Activated T-cell treated with anti-CD3 and anti-CD28 coated beads, Interleukin-2, amount 50 U/mL, for 72 hours (primary cell): ENCODE data around the gene EPB41. TPM values are rescaled to one million over a fixed set of nuclear protein-coding genes. Genes with fewer than 3 reads are reported as not detected.
"Not testable (repeated sequence)": the region's sequence is repeated elsewhere in the genome, so short reads cannot be mapped to it uniquely, and the experiment has no call there.

Experiments used
- ATAC-seq, 2 donors: fragments of 150-1000 bp; cut with Tn5 transposase; replicated peaks in 1 of 2; 2 replicates each; pipeline ENCODE4 v1.10.0; 2021; ENCODE audit warnings: moderate library complexity in 2 of 2, mild to moderate bottlenecking in 1 of 2
- DNase-seq, 2 donors: peaks; one replicate each; pipeline ENCODE4 v3.0.0; 2021 to 2022; ENCODE audit warnings: mixed read lengths in 1 of 2
- H3K27ac Mint-ChIP-seq: one replicate; pipeline ENCODE4 v1.8.0; 2022; ENCODE audit warnings: mild to moderate bottlenecking, moderate library complexity, mixed read lengths
- H3K27me3 Mint-ChIP-seq: one replicate; pipeline ENCODE4 v1.8.0; 2022; ENCODE audit warnings: low read depth, mixed read lengths
- H3K36me3 Mint-ChIP-seq, 2 donors: one replicate each; pipeline ENCODE4 v1.8.0; 2022; ENCODE audit warnings: mixed read lengths in 2 of 2, mild to moderate bottlenecking in 1 of 2; ENCODE audit not compliant: insufficient read depth in 2 of 2
- H3K4me1 Mint-ChIP-seq: one replicate; pipeline ENCODE4 v1.8.0; 2022; ENCODE audit warnings: low read depth, mixed read lengths
- H3K4me3 Mint-ChIP-seq, 2 donors: one replicate each; pipeline ENCODE4 v1.8.0; 2022; ENCODE audit warnings: mild to moderate bottlenecking in 2 of 2, mixed read lengths in 2 of 2, moderate library complexity in 2 of 2
- H3K9me3 Mint-ChIP-seq, 2 donors: one replicate each; pipeline ENCODE4 v1.8.0; 2022; ENCODE audit warnings: mixed read lengths in 2 of 2
- total RNA-seq, 2 donors: library from RNA; stranded (reverse); gene quantifications; one replicate each; pipeline ENCODE4 v1.2.3, GENCODE V29; 2022

The EPB41 gene
- total RNA-seq, 2 donors from 2014 or later: 73.3 to 109 TPM

DNA sequence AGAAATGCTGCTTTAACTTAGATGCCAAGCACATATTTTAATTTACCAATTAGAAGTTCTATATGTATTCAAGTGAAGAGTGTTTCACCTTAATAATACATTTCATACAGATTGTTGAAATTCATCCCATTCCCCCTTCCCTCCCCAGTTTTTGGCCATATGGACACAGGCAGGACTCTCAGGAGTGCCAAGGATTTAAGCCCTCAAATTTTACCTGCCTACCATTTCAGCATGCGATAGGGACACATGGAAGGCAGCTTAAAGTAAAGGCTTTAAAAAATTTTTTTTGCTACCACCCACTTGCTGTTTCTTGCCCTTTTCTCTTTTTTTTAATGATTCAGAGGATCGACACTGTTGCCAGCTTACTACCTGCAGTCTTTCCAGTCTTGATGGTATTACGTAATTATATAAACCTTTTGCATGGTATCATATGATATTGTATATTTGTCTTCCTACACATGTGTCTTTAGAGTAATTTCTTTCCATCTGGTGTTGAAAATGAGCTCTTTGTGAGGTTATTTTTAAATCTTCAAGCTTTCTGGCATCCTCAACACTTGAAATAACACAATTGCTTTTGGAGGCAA lies 7.0 kb downstream of the EPB41 start:
- Mint-ChIP-seq H3K36me3 (no peaks in the 10 kb centered on the region), H3K27ac (peak overlapping the region; percentile 63), H3K9me3 (no peaks in the 10 kb centered on the region), H3K27me3 (no peaks in the 10 kb centered on the region), H3K4me1 (peaks cover 82% of the 10 kb centered on the region), H3K4me3 (peak overlapping the region; percentile 15 to 38)
- ATAC-seq: no peak
- DNase-seq: no peak

DNA sequence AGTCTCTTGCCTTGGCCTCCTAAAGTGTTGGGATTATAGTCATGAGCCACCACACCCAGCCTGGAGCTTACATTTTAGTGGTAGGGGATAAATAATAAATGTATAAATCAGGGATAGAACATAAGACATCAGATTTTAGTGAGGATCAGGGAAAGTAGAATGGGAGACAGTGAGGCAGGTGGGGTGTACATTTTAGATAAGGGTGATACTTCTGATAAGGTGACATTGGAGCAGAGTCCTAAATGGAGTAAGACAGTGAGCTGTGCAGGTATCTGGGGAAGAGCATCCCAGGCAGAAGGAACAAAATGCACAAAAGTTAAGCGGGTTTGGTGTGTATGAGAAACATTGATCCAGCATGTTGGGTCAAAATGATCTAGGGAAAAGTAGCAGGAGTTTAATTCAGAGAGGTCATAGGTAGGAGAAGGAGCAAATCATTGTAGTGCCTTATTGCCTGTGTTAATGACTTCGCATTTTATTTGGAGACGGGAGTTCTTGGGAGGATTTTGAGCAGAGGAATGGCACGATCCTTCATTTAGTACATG lies 11.1 kb downstream of the EPB41 start:
- Mint-ChIP-seq H3K4me3 (peak overlapping the region; percentile 0 to 9), H3K27me3 (no peaks in the 10 kb centered on the region), H3K9me3 (no peaks in the 10 kb centered on the region), H3K4me1 (peaks cover 71% of the 10 kb centered on the region), H3K27ac (peak overlapping the region; percentile 34), H3K36me3 (no peaks in the 10 kb centered on the region)
- no peak for ATAC-seq
- DNase-seq: no peak

DNA sequence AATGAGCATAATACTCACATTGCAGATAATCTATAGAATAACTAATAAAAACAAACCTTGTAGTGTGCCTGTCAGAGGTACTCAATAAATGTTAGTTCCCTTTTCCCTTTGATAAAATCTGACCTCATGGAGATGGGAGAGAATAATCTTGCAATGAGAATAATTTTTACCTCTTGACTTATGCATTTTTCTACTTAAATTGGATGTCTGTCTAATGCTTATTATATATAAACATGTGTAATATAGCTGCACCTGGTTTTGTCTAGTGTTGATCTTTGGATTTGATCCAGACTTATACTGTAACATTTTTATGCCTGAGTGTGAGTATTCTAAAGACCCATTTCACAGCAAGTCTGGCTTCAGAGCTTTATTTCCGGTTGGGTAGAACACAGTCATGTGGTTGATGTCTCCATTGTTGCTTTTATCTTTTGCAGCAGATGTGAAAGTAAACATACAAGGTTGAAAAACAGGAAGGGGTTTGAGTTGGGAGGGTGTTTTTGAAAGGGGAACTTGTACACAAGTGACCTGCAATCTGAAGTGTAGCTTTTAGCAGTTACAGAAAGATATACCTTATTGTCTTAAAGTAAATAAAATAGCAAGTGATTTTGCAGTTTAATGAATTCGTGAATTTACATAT lies 12.4 kb downstream of the EPB41 start:
- Mint-ChIP-seq H3K4me1 (peaks cover 67% of the 10 kb centered on the region), H3K36me3 (no peaks in the 10 kb centered on the region), H3K27me3 (no peaks in the 10 kb centered on the region), H3K4me3 (peak overlapping the region; percentile 68 to 81), H3K27ac (peak overlapping the region; percentile 87), H3K9me3 (no peaks in the 10 kb centered on the region)
- ATAC-seq: peak; percentile 95 to 96
- peak; percentile 45 to 46 for DNase-seq

DNA sequence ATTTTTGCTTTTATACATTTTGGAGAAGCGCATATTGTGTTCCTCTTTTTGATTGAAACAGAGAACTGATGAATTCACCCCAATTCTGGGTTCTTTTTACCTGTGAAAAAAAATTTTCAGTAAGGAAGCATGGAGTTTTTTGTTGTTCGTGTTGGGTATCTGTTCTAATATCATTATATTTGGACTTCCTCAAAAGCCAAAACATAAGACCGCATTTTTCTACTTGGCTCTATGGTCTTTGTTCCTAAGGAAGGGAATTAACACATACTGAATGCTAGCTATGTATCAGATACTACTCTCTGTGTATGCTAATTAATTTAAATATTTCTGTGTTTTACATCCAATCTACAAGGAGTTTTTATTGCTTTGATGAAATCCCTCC lies 12.9 kb downstream of the EPB41 start:
- no peaks in the 10 kb centered on the region for H3K9me3 Mint-ChIP-seq
- ATAC-seq: no peak
- H3K4me1 Mint-ChIP-seq: peaks cover 67% of the 10 kb centered on the region
- peak overlapping the region; percentile 87 for H3K27ac Mint-ChIP-seq
- DNase-seq: no peak
- H3K4me3 Mint-ChIP-seq: peak overlapping the region; percentile 68 to 81
- H3K36me3 Mint-ChIP-seq: no peaks in the 10 kb centered on the region
- H3K27me3 Mint-ChIP-seq: no peaks in the 10 kb centered on the region

DNA sequence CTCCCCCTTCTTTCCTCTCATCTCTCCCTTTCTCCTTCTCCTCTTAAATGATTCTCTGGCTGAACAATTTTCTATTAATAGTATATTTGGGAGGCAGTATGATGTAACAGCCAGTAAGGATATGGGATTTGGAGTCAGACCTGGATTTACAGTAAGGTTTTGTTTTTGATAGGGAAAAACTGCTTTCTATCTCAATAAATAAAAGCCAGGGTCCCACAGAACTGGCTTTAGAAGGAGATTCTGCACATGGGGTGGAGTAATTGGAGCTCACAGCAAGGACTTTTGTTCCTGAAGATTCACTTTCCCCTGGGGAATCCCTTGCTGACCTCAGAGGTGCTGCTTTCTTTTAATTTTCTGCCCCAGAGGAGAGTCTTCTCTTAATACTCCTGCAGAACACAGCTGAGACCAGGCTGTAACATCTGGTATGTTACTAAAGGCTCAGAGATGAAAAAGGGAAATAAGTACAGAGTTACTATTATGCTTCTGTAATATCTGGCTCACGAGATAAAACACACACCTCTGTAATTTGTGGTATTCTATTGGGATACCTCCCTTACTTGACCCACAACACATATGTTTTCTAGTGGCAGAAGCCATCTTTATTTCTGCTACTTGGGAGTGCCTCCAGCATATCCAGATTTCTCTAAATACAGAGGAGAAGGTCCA lies 13.4 kb downstream of the EPB41 start:
- no peaks in the 10 kb centered on the region for H3K9me3 Mint-ChIP-seq
- peak overlapping the region; percentile 87 for H3K27ac Mint-ChIP-seq
- peak overlapping the region; percentile 68 to 81 for H3K4me3 Mint-ChIP-seq
- DNase-seq (no peak), ATAC-seq (no peak)
- H3K4me1 Mint-ChIP-seq: peaks cover 67% of the 10 kb centered on the region
- no peaks in the 10 kb centered on the region for H3K27me3 Mint-ChIP-seq
- peaks cover 0 to 4% of the 10 kb centered on the region in 2 donors for H3K36me3 Mint-ChIP-seq

DNA sequence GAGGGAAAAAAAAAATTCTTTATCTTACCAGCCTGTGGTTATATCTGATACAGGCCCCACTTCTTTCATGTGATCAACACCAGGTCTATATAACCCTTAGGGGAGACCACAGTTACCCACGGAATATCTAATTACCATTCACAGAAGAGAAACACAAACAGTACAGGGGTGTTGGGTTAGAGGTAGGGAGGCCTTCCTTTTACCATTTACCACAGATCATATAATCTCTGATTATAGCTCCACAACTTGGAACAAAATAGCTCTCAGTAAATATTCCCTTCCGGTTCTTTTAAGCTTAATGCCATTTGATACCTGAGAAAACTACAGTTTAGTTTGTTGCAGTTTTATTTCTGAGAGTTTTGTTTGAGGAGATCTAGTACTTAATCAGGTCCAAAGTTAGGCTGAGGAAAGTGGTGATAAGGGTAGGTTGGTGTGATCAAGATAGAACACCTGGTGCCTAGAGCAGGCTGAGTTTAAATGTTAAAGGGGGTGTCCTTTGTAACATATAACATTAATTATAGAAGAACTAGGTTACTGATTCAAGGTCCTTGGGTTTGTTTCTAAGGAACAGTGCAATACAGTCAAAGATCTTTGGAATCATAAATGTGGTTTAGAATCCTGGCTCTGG lies 14.1 kb downstream of the EPB41 start:
- peaks cover 68% of the 10 kb centered on the region for H3K4me1 Mint-ChIP-seq
- peaks cover 0 to 4% of the 10 kb centered on the region in 2 donors for H3K36me3 Mint-ChIP-seq
- peak in 1 of 2 donors; percentile 35 for ATAC-seq
- peak overlapping the region; percentile 68 to 81 for H3K4me3 Mint-ChIP-seq
- H3K27me3 Mint-ChIP-seq: no peaks in the 10 kb centered on the region
- H3K27ac Mint-ChIP-seq: peak overlapping the region; percentile 87
- no peak for DNase-seq
- no peaks in the 10 kb centered on the region for H3K9me3 Mint-ChIP-seq

DNA sequence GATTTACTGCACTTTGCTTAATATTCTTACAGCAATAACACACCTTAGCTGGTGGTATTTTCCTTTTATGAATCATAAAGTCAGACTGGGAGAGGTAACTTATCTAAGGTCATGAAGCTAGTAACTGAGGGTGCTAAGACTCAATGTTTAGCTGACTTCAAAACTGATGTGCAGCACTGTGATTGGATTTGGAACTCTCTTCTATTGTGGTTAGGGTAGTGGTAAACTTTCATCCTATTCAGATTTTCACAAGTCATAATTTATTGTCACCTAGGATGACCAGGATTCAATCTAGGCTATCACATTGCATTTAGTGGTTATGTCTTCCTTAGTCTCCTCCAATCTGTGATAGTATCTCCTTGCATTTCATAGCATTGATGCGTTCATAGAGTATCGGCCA lies 18.9 kb downstream of the EPB41 start:
- ATAC-seq (peak; percentile 78 to 80), DNase-seq (no peak)
- Mint-ChIP-seq H3K9me3 (peaks cover 2% of the 10 kb centered on the region in 2 donors), H3K27ac (no peak overlapping the region), H3K27me3 (no peaks in the 10 kb centered on the region), H3K36me3 (peaks cover 0 to 8% of the 10 kb centered on the region in 2 donors), H3K4me3 (peak overlapping the region in 1 of 2 donors; percentile 37), H3K4me1 (peaks cover 66% of the 10 kb centered on the region)

DNA sequence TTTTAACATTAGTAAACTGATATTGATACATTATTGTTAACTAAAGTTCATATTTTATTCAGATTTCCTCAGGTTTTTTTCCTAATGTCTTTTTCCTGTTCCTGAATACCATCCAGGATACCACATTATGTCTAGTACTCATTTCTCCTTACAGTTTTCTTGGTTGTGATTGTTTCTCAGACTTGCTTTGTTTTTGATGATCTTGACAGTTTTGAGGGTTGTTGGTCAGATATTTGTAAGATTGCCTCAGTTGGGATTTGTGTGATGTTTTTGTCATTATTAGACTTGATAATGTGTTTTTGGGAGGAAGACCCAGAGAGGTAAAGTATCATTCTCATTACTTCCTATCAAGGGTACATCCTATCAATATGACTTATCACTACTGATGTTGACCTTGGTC lies 19.5 kb downstream of the EPB41 start:
- peaks cover 65% of the 10 kb centered on the region for H3K4me1 Mint-ChIP-seq
- no peaks in the 10 kb centered on the region for H3K27me3 Mint-ChIP-seq
- no peak overlapping the region for H3K27ac Mint-ChIP-seq
- ATAC-seq (no peak), DNase-seq (no peak)
- H3K36me3 Mint-ChIP-seq: peaks cover 0 to 8% of the 10 kb centered on the region in 2 donors
- peak overlapping the region in 1 of 2 donors; percentile 9 for H3K4me3 Mint-ChIP-seq
- H3K9me3 Mint-ChIP-seq: peaks cover 2% of the 10 kb centered on the region in 2 donors

DNA sequence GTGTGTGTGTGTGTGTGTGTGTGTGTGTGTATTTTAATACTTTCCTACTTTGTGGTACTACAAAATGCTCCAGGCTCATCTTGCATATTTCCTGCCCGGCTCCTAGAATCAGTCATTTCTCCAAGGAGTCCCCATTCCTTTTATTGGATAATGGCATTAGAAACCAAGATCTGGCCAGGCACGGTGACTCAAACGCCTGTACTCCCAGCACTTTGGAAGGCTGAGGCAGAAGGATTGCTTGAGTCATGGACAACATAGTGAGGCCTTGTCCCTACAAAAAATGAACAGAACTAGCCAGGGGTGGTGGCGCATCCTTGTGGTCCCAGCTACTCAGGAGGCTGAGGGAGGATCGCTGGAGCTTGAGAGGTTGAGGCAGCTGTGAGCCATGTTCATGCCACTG lies 20.3 kb downstream of the EPB41 start:
- no peak overlapping the region for H3K27ac Mint-ChIP-seq
- H3K36me3 Mint-ChIP-seq: peaks cover 0 to 8% of the 10 kb centered on the region in 2 donors
- DNase-seq (no peak), ATAC-seq (no peak)
- H3K4me3 Mint-ChIP-seq: no peak overlapping the region
- peaks cover 2% of the 10 kb centered on the region in 2 donors for H3K9me3 Mint-ChIP-seq
- H3K4me1 Mint-ChIP-seq: peaks cover 71% of the 10 kb centered on the region
- no peaks in the 10 kb centered on the region for H3K27me3 Mint-ChIP-seq

DNA sequence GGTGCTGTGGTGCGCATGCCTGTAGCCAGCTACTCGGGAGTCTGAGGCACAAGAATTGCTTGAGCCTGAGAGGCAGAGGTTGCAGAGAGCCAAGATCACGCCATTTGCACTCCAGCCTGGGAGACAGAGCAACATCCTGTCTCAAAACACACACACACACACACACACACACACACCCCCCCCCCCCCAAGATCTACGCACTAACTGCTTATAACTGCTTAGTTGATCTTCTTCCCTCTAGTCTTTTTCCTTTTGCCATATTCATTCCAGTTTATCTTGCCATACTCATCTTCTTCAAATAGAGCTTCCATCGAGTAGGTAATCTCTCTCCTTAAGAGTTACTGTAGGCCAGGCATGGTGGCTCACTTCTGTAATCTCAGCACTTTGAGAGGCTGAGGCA lies 20.9 kb downstream of the EPB41 start:
- no peak overlapping the region for H3K27ac Mint-ChIP-seq
- ATAC-seq (no peak), DNase-seq (no peak)
- H3K9me3 Mint-ChIP-seq: peaks cover 2% of the 10 kb centered on the region in 2 donors
- no peak overlapping the region for H3K4me3 Mint-ChIP-seq
- no peaks in the 10 kb centered on the region for H3K27me3 Mint-ChIP-seq
- H3K4me1 Mint-ChIP-seq: peaks cover 77% of the 10 kb centered on the region
- H3K36me3 Mint-ChIP-seq: peaks cover 0 to 8% of the 10 kb centered on the region in 2 donors

DNA sequence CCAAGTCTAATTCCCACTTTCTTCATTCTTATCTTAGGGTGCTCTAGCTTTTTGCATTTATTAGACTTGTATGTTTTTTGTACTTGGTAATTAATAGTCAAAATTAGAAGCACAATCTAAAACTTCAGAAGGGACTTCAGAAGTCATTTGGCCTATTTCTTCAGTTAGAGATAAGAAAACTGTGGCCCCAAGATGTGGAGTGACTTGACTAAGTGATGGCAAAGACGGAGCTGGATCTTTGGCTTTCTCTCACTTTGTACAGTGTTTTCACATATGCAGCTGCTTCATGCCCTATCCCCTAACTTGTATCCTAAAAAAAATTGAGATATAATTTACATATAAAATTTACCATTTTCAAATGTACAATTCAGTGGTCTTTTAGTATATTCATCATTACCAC lies 21.7 kb downstream of the EPB41 start:
- Mint-ChIP-seq H3K27me3 (no peaks in the 10 kb centered on the region), H3K4me3 (peak overlapping the region in 1 of 2 donors; percentile 32), H3K36me3 (peaks cover 0 to 8% of the 10 kb centered on the region in 2 donors), H3K27ac (peak overlapping the region; percentile 39), H3K4me1 (peaks cover 85% of the 10 kb centered on the region), H3K9me3 (peaks cover 2% of the 10 kb centered on the region in 2 donors)
- DNase-seq (no peak), ATAC-seq (no peak)

DNA sequence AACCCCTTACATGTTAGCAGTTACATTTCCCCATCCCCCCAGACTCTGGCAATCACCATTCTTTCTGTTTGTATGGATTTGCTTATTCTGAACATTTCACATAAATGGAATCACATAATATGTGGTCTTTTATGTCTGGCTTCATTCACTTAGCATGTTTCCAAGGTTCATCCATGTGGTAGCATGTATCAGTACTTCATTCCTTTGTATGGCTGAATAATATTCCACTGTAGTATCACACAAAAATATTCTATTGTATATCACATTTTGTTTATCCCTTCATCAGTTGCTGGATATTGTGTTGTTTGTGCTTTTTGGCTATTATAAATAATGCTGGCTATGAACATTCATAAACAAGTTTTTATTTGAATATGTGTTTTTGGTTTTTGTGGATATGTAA lies 22.2 kb downstream of the EPB41 start:
- Mint-ChIP-seq H3K4me1 (peaks cover 89% of the 10 kb centered on the region), H3K9me3 (peaks cover 2% of the 10 kb centered on the region in 2 donors), H3K27me3 (no peaks in the 10 kb centered on the region), H3K27ac (no peak overlapping the region), H3K4me3 (no peak overlapping the region), H3K36me3 (peaks cover 0 to 8% of the 10 kb centered on the region in 2 donors)
- ATAC-seq (no peak), DNase-seq (no peak)

DNA sequence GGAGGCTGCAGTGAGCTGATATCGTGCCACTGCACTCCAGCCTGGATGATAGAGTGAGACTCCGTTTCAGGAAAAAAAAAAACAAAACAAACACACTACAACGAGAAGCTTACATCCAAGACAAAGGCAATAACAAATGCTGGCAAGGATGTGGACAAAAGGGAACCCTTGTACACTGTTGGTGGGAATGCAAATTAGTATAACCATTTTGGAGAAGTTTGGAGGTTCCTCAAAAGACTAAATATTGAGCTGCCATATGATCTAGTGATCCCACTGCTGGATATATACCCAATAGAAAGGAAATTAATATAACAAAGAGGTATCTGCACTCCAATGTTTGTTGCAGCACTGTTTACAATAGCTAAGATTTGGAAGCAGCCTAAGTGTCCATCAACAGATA lies 29.2 kb downstream of the EPB41 start:
- H3K9me3 Mint-ChIP-seq, H3K27ac Mint-ChIP-seq, ATAC-seq, H3K36me3 Mint-ChIP-seq, DNase-seq, H3K27me3 Mint-ChIP-seq, H3K4me3 Mint-ChIP-seq: not testable (repeated sequence)
- peaks cover 63% of the 10 kb centered on the region for H3K4me1 Mint-ChIP-seq
